Motor neuron (in vitro differentiated cells): ENCODE measurements around the gene CDC5L. TPM values are rescaled to one million over a fixed set of nuclear protein-coding genes. Genes with fewer than 3 reads are reported as not detected.

Source experiments
- ATAC-seq, 8 experiments: fragments of 200-7000 bp; cut with Tn5 transposase; replicated peaks in 6 of 8; 2 replicates each; pipeline ENCODE4 v1.8.0; 2021; ENCODE audit warnings: mild to moderate bottlenecking in 8 of 8, moderate library complexity in 8 of 8
- H3K27ac ChIP-seq, 2 donors: fragments of 250-450 bp; sonication (Bioruptor Pico); 2 replicates each; pipeline ENCODE4 v1.9.0; 2021; ENCODE audit warnings: antibody characterized with exemption in 2 of 2, mild to moderate bottlenecking in 2 of 2, moderate library complexity in 1 of 2
- H3K4me1 ChIP-seq, 2 donors: fragments of 250-450 bp; sonication (Bioruptor Pico); replicated peaks in 1 of 2; 2 replicates each; pipeline ENCODE4 v1.6.1; 2021; ENCODE audit warnings: antibody characterized with exemption in 2 of 2, mild to moderate bottlenecking in 2 of 2, moderate library complexity in 1 of 2
- H3K4me3 ChIP-seq, 5 donors: fragments of 250-450 bp; sonication (Bioruptor Pico); 2 replicates each; pipeline ENCODE4 v1.9.0; 2021; ENCODE audit warnings: antibody characterized with exemption in 5 of 5, mild to moderate bottlenecking in 5 of 5, moderate library complexity in 4 of 5
- WGBS, 10 experiments: fragments of 450-650 bp; shearing (Covaris generic); methylation state at CpG; one replicate each; pipeline ENCODE4 v1.0.0; 2022; 5-methylcytosine and 5-hydroxymethylcytosine counted together
- in situ Hi-C, 9 experiments: fragments of 400-800 bp; cut with MboI; loops; one replicate each; pipeline ENCODE4 v1.15.0; 2021; ENCODE audit warnings: low sequenced_read_pairs in 9 of 9, low pct_unique_long_range_greater_than_20kb in 2 of 9; ENCODE audit not compliant: unreplicated experiment in 9 of 9
- total RNA-seq, 8 experiments: library from RNA; unstranded; fragments of 300-600 nt; gene quantifications; 2 replicates each; pipeline versions ENCODE4 v1.2.3 to v1.2.4, GENCODE V29; 2022

Gene CDC5L
- total RNA-seq, 8 experiments from 2014 or later, result 15.4 to 39.9 (median 27.6) TPM

- in situ Hi-C loops, result no loop called here
- H3K4me3 ChIP-seq, result no peak overlapping the region
- no peak for ATAC-seq
- no peak overlapping the region for H3K27ac ChIP-seq
- 60 to 100% (median 100%) methylated on average over 1 of the region's 1 CpG; no CpG with 5 or more reads in 1 of the 10 experiments for WGBS, 10 experiments
- no peaks in the 10 kb centered on the region for H3K4me1 ChIP-seq
Measured at GRCh38 chr6:44404715-44405099, 17.2 kb downstream of the CDC5L start.

GRCh38 chr6:44407951-44408670 lies 20.6 kb downstream of the CDC5L start:
- no peak overlapping the region for H3K27ac ChIP-seq
- H3K4me3 ChIP-seq, result no peak overlapping the region
- ATAC-seq, result no peak
- in situ Hi-C loops, result no loop called here
- 83 to 100% (median 93%) methylated on average over 1 to 10 of the region's 11 CpGs for WGBS, 10 experiments
- H3K4me1 ChIP-seq, result no peaks in the 10 kb centered on the region

GRCh38 chr6:44409207-44409794 lies 21.8 kb downstream of the CDC5L start:
- Histone ChIP-seq H3K4me3 (no peak overlapping the region), H3K27ac (no peak overlapping the region), H3K4me1 (no peaks in the 10 kb centered on the region)
- in situ Hi-C loops, result no loop called here
- no peak for ATAC-seq
- WGBS, 10 experiments, result 75 to 93% (median 83%) methylated on average over 6 to 7 of the region's 7 CpGs

- WGBS, 10 experiments, result 73 to 100% (median 97%) methylated on average over 1 of the region's 1 CpG; no CpG with 5 or more reads in 2 of the 10 experiments
- H3K27ac ChIP-seq, result no peak overlapping the region
- in situ Hi-C loops, result no loop called here
- no peaks in the 10 kb centered on the region for H3K4me1 ChIP-seq
- H3K4me3 ChIP-seq, result no peak overlapping the region
- no peak for ATAC-seq
Measured at GRCh38 chr6:44410363-44410762, 22.9 kb downstream of the CDC5L start.

- in situ Hi-C loops, result no loop called here
- WGBS, 10 experiments, result 57 to 100% (median 95%) methylated on average over 1 of the region's 1 CpG; no CpG with 5 or more reads in 3 of the 10 experiments
- no peaks in the 10 kb centered on the region for H3K4me1 ChIP-seq
- H3K4me3 ChIP-seq, result no peak overlapping the region
- ATAC-seq, result no peak
- no peak overlapping the region for H3K27ac ChIP-seq
Measured at GRCh38 chr6:44411141-44411540, 23.6 kb downstream of the CDC5L start.

- H3K4me1 ChIP-seq, result no peaks in the 10 kb centered on the region
- in situ Hi-C loops, result no loop called here
- ATAC-seq, result peak in 4 of 8 experiments; percentile 72 to 96 (median 83)
- 40 to 100% (median 80%) methylated on average over 1 to 2 of the region's 2 CpGs; no CpG with 5 or more reads in 5 of the 10 experiments for WGBS, 10 experiments
- H3K4me3 ChIP-seq, result no peak overlapping the region
- H3K27ac ChIP-seq, result no peak overlapping the region
Measured at GRCh38 chr6:44415449-44415848, 27.9 kb downstream of the CDC5L start.

GRCh38 chr6:44415873-44416502 lies 28.5 kb downstream of the CDC5L start:
- Histone ChIP-seq H3K27ac (no peak overlapping the region), H3K4me1 (no peaks in the 10 kb centered on the region), H3K4me3 (no peak overlapping the region)
- WGBS, 10 experiments, result 80 to 100% (median 100%) methylated on average over 1 of the region's 1 CpG; no CpG with 5 or more reads in 3 of the 10 experiments
- in situ Hi-C loops, result no loop called here
- peak in 3 of 8 experiments; percentile 65 to 71 (median 69) for ATAC-seq

- no peak for ATAC-seq
- Histone ChIP-seq H3K4me3 (no peak overlapping the region), H3K4me1 (no peaks in the 10 kb centered on the region), H3K27ac (no peak overlapping the region)
- WGBS, 10 experiments, result 33 to 100% (median 60%) methylated on average over 1 to 5 of the region's 5 CpGs
- in situ Hi-C loops, result no loop called here
Measured at GRCh38 chr6:44422531-44422930, 35.0 kb downstream of the CDC5L start.

- no peaks in the 10 kb centered on the region for H3K4me1 ChIP-seq
- no peak for ATAC-seq
- no peak overlapping the region for H3K4me3 ChIP-seq
- H3K27ac ChIP-seq, result no peak overlapping the region
- in situ Hi-C loops, result no loop called here
Measured at GRCh38 chr6:44423306-44423705, 35.8 kb downstream of the CDC5L start.

- WGBS, 10 experiments, result 92 to 100% (median 96%) methylated on average over 2 to 6 of the region's 6 CpGs
- no peak for ATAC-seq
- Histone ChIP-seq H3K4me1 (no peaks in the 10 kb centered on the region), H3K4me3 (no peak overlapping the region), H3K27ac (no peak overlapping the region)
- in situ Hi-C loops, result no loop called here
Measured at GRCh38 chr6:44425951-44426350, 38.4 kb downstream of the CDC5L start.

GRCh38 chr6:44428682-44429081 lies 41.2 kb downstream of the CDC5L start:
- 38 to 100% (median 89%) methylated on average over 1 to 2 of the region's 3 CpGs; no CpG with 5 or more reads in 5 of the 10 experiments for WGBS, 10 experiments
- Histone ChIP-seq H3K4me1 (no peaks in the 10 kb centered on the region), H3K27ac (no peak overlapping the region), H3K4me3 (no peak overlapping the region)
- ATAC-seq, result peak in 2 of 8 experiments; percentile 31 to 49
- in situ Hi-C loops, result no loop called here

GRCh38 chr6:44430326-44430725 lies 42.8 kb downstream of the CDC5L start:
- peak in 2 of 8 experiments; percentile 19 to 81 for ATAC-seq
- in situ Hi-C loops, result no loop called here
- no peak overlapping the region for H3K4me3 ChIP-seq
- WGBS, 10 experiments, result 50 to 100% (median 90%) methylated on average over 1 to 2 of the region's 2 CpGs; no CpG with 5 or more reads in 3 of the 10 experiments
- H3K27ac ChIP-seq, result no peak overlapping the region
- no peaks in the 10 kb centered on the region for H3K4me1 ChIP-seq

- no peak overlapping the region for H3K4me3 ChIP-seq
- no peak overlapping the region for H3K27ac ChIP-seq
- in situ Hi-C loops, result no loop called here
- WGBS, 10 experiments, result 13 to 100% (median 100%) methylated on average over 1 of the region's 1 CpG; no CpG with 5 or more reads in 1 of the 10 experiments
- H3K4me1 ChIP-seq, result no peaks in the 10 kb centered on the region
- peak in 5 of 8 experiments; percentile 56 to 79 (median 70) for ATAC-seq
Measured at GRCh38 chr6:44431118-44431725, 43.7 kb downstream of the CDC5L start.
